Measurements from ENCODE around the gene TMEM145.

The TMEM145 gene

GRCh38 chr19:42270346-42271044 lies 42.6 kb upstream of the TMEM145 start:
- no peak for TF ChIP-seq CTCF (conservative IDR thresholded peaks at IDR 0.05; ENCODE audit: low read length)
- TF ChIP-seq EZH2phosphoT487 (IDR thresholded peaks at IDR 0.05; ENCODE audit: borderline replicate concordance) = no peak
- H3K27me3 ChIP-seq (ENCODE audit: insufficient read depth, low read length, poor library complexity, severe bottlenecking) = no peaks in the 10 kb centered on the region
- no peaks in the 10 kb centered on the region for H3K9me2 ChIP-seq (replicated peaks; ENCODE audit: low read depth, low read length)
- peak overlapping the region; percentile 89 for H3K9ac ChIP-seq (ENCODE audit: low read depth, low read length, poor library complexity, severe bottlenecking)
- no peak overlapping the region for H2AFZ ChIP-seq (ENCODE audit: low read length)
- H3K4me3 ChIP-seq (ENCODE audit: low read length, poor library complexity, severe bottlenecking) = peak overlapping the region; percentile 83
- H3K9me3 ChIP-seq (ENCODE audit: insufficient read depth, low read depth, low read length) = no peaks in the 10 kb centered on the region
- peak overlapping the region; percentile 100 for H3K4me2 ChIP-seq (ENCODE audit: low read depth, low read length, poor library complexity, severe bottlenecking)
- no peaks in the 10 kb centered on the region for H4K20me1 ChIP-seq (ENCODE audit: insufficient read depth, low read length, poor library complexity, severe bottlenecking)
- H3K4me1 ChIP-seq (ENCODE audit: insufficient read depth, low read length, poor library complexity, severe bottlenecking) = peaks cover 21% of the 10 kb centered on the region
- peaks cover 33% of the 10 kb centered on the region for H3K79me2 ChIP-seq (ENCODE audit: insufficient read depth, low read length)
- H3K36me3 ChIP-seq (ENCODE audit: insufficient read depth, low read length) = 0 out of 2 replicates have a peak, but pooled peaks cover 3% of the 10 kb centered on the region
- no peaks in the 10 kb centered on the region for H3F3A ChIP-seq (ENCODE audit: low read depth)

GRCh38 chr19:42271045-42271419 lies 42.1 kb upstream of the TMEM145 start:
- TF ChIP-seq CTCF (conservative IDR thresholded peaks at IDR 0.05; ENCODE audit: low read length) (no peak), EZH2phosphoT487 (IDR thresholded peaks at IDR 0.05; ENCODE audit: borderline replicate concordance) (no peak)
- H3K4me2 ChIP-seq (ENCODE audit: low read depth, low read length, poor library complexity, severe bottlenecking) = peak overlapping the region; percentile 100
- H3K36me3 ChIP-seq (ENCODE audit: insufficient read depth, low read length) = 0 out of 2 replicates have a peak, but pooled peaks cover 3% of the 10 kb centered on the region
- no peaks in the 10 kb centered on the region for H3F3A ChIP-seq (ENCODE audit: low read depth)
- no peaks in the 10 kb centered on the region for H3K9me2 ChIP-seq (replicated peaks; ENCODE audit: low read depth, low read length)
- H3K79me2 ChIP-seq (ENCODE audit: insufficient read depth, low read length) = peaks cover 33% of the 10 kb centered on the region
- H4K20me1 ChIP-seq (ENCODE audit: insufficient read depth, low read length, poor library complexity, severe bottlenecking) = no peaks in the 10 kb centered on the region
- peak overlapping the region; percentile 89 for H3K9ac ChIP-seq (ENCODE audit: low read depth, low read length, poor library complexity, severe bottlenecking)
- no peak overlapping the region for H2AFZ ChIP-seq (ENCODE audit: low read length)
- no peaks in the 10 kb centered on the region for H3K9me3 ChIP-seq (ENCODE audit: insufficient read depth, low read depth, low read length)
- H3K4me3 ChIP-seq (ENCODE audit: low read length, poor library complexity, severe bottlenecking) = peak overlapping the region; percentile 83
- H3K27me3 ChIP-seq (ENCODE audit: insufficient read depth, low read length, poor library complexity, severe bottlenecking) = no peaks in the 10 kb centered on the region
- H3K4me1 ChIP-seq (ENCODE audit: insufficient read depth, low read length, poor library complexity, severe bottlenecking) = peaks cover 21% of the 10 kb centered on the region

- no peaks in the 10 kb centered on the region for H3K27me3 ChIP-seq (ENCODE audit: insufficient read depth, low read length, poor library complexity, severe bottlenecking)
- H3K9me2 ChIP-seq (replicated peaks; ENCODE audit: low read depth, low read length) = no peaks in the 10 kb centered on the region
- H4K20me1 ChIP-seq (ENCODE audit: insufficient read depth, low read length, poor library complexity, severe bottlenecking) = no peaks in the 10 kb centered on the region
- no peaks in the 10 kb centered on the region for H3F3A ChIP-seq (ENCODE audit: low read depth)
- TF ChIP-seq EZH2phosphoT487 (IDR thresholded peaks at IDR 0.05; ENCODE audit: borderline replicate concordance) (no peak), CTCF (conservative IDR thresholded peaks at IDR 0.05; ENCODE audit: low read length) (no peak)
- peak overlapping the region; percentile 89 for H3K9ac ChIP-seq (ENCODE audit: low read depth, low read length, poor library complexity, severe bottlenecking)
- H3K4me3 ChIP-seq (ENCODE audit: low read length, poor library complexity, severe bottlenecking) = no peak overlapping the region
- 0 out of 2 replicates have a peak, but pooled peaks cover 3% of the 10 kb centered on the region for H3K36me3 ChIP-seq (ENCODE audit: insufficient read depth, low read length)
- no peak overlapping the region for H2AFZ ChIP-seq (ENCODE audit: low read length)
- no peaks in the 10 kb centered on the region for H3K9me3 ChIP-seq (ENCODE audit: insufficient read depth, low read depth, low read length)
- H3K4me1 ChIP-seq (ENCODE audit: insufficient read depth, low read length, poor library complexity, severe bottlenecking) = peaks cover 21% of the 10 kb centered on the region
- peaks cover 33% of the 10 kb centered on the region for H3K79me2 ChIP-seq (ENCODE audit: insufficient read depth, low read length)
- H3K4me2 ChIP-seq (ENCODE audit: low read depth, low read length, poor library complexity, severe bottlenecking) = peak overlapping the region; percentile 100
Measured at GRCh38 chr19:42271861-42272534, 41.1 kb upstream of the TMEM145 start.

All from Loucy (cell line).